ENCODE results near the gene OTUB2. TPM values are rescaled to one million over a fixed set of nuclear protein-coding genes. Genes with fewer than 3 reads are reported as not detected.

OTUB2 gene
- 2.5 and 2.8 TPM in 2 replicates for total RNA-seq (ENCODE audit: low replicate concordance)

DNA sequence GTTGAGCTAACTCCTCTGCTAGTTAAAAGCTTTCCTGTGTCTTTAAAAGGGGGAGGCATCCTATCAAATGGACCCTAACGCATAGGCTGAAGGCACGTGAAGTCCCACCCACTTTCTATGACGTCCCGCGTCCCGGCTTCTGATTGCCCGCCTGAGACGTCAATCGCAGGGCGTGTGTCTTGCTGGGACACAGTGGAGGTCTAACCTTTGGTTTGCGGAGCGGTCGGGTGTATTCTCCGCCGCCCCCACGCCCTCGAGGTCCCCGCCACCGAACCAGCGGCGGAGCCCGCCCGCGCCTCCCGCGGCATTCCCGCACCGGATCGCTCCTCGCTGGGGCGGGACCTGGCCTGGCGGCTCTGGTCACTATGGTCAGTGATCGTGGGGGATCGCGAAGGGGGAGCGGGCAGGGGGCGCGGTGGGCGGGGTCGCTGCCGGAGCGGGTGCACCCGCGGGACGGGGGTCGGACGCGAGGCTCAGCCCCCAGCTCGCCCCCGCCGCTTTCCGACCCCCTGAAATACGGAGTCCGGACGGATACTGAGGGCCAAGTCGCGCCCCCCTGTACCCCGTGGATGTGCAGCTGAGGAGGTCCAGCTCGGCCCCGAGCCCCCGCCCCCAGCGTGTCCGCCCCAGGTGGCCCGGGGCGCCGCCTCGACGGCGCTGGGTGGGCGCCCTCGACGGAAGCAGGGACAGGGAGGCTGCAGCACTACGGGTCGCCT, at the start of gene OTUB2:
TSS of gene OTUB2 (plus strand) at position 168 of the 716 bp plus-strand sequence. CDS start at position 366, 198 bp downstream.
- TF ChIP-seq, protein P1, sequence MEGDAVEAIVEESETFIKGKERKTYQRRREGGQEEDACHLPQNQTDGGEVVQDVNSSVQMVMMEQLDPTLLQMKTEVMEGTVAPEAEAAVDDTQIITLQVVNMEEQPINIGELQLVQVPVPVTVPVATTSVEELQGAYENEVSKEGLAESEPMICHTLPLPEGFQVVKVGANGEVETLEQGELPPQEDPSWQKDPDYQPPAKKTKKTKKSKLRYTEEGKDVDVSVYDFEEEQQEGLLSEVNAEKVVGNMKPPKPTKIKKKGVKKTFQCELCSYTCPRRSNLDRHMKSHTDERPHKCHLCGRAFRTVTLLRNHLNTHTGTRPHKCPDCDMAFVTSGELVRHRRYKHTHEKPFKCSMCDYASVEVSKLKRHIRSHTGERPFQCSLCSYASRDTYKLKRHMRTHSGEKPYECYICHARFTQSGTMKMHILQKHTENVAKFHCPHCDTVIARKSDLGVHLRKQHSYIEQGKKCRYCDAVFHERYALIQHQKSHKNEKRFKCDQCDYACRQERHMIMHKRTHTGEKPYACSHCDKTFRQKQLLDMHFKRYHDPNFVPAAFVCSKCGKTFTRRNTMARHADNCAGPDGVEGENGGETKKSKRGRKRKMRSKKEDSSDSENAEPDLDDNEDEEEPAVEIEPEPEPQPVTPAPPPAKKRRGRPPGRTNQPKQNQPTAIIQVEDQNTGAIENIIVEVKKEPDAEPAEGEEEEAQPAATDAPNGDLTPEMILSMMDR (IDR thresholded peaks at IDR 0.05; ENCODE audit: insufficient read depth, low read length), result no peak
- peak; percentile 98 for DNase-seq (ENCODE audit: low read depth)
- peak within 1 kb of the TSS; percentile 74 for H3K4me3 ChIP-seq (ENCODE audit: low read depth, low read length)

DNA sequence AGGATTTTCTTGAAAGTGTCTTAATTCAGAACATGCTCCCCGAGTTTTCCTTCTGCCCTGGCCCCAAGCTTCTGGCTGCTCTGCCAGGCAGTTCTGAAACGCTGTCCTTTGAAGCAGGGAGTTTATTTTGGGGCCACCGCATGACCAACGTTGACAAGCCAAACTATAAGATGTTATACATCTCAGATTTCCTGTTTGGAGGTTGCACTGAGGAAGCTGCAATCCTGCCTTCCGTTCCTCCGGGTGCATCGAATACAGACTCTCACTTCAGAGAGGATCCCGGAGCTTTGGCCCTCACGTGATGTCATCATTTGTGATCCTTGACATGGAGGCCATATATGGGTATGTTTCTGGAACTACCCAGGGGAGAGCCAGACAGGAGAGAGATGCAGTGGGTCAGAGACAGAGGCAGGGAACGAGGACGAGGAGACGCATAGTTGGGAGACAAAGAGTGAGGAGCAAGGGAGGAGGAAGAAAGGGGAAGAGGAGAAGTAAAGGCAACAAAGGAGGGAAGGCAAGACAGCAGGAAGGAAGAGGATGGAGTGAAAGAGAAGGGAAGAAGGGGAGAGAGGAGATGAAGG, 49.6 kb upstream of the OTUB2 start, which contains the start of gene ASB2:
TSS of gene ASB2 (minus strand) at position 94 of the 581 bp plus-strand sequence. CDS start 12,031 bp downstream, outside the sequence.
- no peak for DNase-seq (ENCODE audit: low read depth)
- TF ChIP-seq, protein P1 (IDR thresholded peaks at IDR 0.05; ENCODE audit: insufficient read depth, low read length), result no peak
- no peak within 1 kb of the TSS for H3K4me3 ChIP-seq (ENCODE audit: low read depth, low read length)

DNA sequence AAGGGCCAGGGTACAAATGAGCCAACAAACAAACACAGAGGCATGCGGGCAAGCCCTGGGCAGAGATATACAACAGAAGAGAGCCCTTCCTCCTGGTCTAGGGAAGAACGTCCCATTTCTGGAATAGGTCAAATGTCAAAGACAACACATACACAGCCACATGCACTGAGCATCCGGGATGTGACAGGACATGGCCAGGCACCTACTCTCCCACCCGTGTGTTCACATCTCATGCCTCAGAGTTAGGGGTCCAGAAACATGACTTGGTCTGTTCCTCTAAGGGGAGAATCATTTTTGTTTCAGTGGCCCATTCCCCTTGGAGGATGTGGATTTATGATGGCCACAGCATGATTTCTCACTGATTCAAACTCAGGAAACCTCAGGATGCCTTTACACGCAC, 49.0 kb upstream of the OTUB2 start:
- TF ChIP-seq, protein P1 (IDR thresholded peaks at IDR 0.05; ENCODE audit: insufficient read depth, low read length), result no peak
- H3K4me3 ChIP-seq (ENCODE audit: low read depth, low read length), result no peak overlapping the region
- DNase-seq (ENCODE audit: low read depth), result no peak

DNA sequence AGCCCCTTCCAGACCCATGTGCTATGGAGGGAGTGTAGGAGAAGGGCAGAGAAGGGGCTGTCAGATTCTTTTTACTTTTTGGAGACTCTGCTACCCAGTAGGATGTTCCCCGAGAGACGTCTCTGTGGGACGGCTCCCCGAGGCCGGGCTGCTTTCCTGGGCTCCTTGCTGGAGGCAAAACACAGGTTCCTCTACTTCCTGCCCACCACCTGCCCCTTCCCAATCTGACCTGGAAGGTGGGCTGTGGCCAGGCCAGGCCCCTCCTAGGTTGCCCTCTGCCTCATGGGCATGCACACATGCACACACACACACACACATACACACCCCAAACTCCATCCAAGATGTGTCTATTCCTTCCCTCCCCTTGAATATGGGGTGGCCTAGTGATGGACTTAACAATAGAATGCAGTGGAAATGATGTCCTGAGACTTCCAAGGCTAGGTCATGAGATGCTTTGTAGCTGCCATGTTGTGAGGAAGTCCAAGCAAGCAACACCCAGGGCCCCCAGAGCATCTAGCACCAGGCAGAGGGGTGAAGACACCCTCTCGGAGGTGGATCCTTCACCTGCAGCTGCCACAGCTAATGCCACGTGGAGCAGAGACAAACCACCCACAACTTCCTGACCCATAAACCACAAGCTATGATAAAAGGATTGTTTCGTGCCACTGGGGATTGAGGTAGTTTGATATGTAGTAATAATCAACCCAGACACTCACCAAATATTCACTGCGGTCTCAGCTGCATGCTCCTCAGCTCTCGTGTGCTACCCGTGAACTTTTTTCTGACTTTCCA, 48.2 kb upstream of the OTUB2 start:
- H3K4me3 ChIP-seq (ENCODE audit: low read depth, low read length), result no peak overlapping the region
- DNase-seq (ENCODE audit: low read depth), result no peak
- TF ChIP-seq, protein P1 (IDR thresholded peaks at IDR 0.05; ENCODE audit: insufficient read depth, low read length), result no peak

DNA sequence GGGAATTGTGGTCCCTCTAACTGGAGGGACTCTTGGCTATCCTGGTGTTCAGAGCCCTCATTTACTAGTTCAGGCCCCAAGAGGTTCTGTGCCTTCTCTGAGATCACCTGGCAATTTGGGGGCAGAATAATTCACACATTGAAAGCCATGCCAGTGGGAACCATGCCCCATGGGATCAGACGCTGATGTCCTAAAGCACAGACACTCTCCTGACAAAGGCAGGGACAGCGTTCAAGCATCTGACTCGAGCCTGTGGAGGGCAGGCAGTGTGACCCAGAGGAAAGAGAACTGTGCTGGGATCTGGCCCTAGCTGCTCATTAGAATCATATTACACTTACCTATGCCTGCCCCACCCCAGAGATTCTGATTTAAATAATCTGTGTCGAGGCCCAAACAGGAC, 47.4 kb upstream of the OTUB2 start:
- TF ChIP-seq, protein P1 (IDR thresholded peaks at IDR 0.05; ENCODE audit: insufficient read depth, low read length), result no peak
- DNase-seq (ENCODE audit: low read depth), result no peak
- no peak overlapping the region for H3K4me3 ChIP-seq (ENCODE audit: low read depth, low read length)

DNA sequence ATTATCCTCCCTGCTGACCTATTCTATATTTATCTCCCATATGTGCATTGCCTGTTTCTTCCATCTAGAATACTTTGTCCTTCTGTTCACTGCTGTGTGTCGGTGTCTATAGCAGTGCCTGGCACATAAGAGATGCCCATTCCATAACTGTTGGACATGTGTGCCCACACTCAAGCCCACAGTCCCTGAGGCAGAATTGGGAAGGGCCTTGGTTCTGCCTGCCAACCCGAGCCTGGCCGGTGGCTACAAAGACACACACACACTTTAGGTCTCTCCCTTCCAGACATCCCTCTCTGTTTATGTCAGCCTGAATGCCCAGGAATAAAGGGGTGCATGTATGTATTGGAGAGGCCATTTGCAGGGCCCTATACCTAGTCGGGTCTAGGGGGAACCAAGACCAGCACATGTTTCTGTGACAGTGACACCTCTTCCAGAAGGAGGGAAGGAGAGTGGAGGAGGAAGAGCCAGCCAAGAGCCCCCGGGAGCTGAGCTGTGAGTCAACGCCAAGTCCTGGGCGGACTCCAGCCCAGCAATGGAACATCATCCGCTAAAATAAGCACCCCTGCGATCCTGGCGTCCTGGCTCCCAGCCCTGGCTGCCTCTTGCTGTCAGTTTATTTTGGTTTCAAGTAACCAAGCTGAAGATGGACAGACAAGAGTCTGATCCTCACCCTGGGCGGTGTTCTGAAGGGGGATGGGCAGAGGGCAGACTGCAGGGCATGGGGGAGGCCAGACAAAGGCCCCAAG, 45.5 kb upstream of the OTUB2 start:
- TF ChIP-seq, protein P1 (IDR thresholded peaks at IDR 0.05; ENCODE audit: insufficient read depth, low read length), result no peak
- no peak overlapping the region for H3K4me3 ChIP-seq (ENCODE audit: low read depth, low read length)
- DNase-seq (ENCODE audit: low read depth), result no peak

Measured in fibroblast of the aortic adventitia (primary cell).